Measurements from ENCODE around the gene PLA2R1.

Gene PLA2R1

GRCh38 chr2:159891917-159892730, 170.3 kb downstream of the PLA2R1 start:
- no peak for DNase-seq

GRCh38 chr2:159891267-159891588, 171.2 kb downstream of the PLA2R1 start:
- DNase-seq = no peak

- DNase-seq = no peak
These were observed 171.7 kb downstream of the PLA2R1 start for GRCh38 chr2:159890551-159891266.

- DNase-seq = peak; percentile 64
These were observed 180.2 kb downstream of the PLA2R1 start for GRCh38 chr2:159882130-159882745.
